Endothelial cell of umbilical vein (primary cell): ENCODE data around the gene ERBB3. TPM values are rescaled to one million over a fixed set of nuclear protein-coding genes. Genes with fewer than 3 reads are reported as not detected.

Experiments
- BruUV-seq: library from RNA; stranded (reverse); fragments of 400-500 nt; replicated peaks from 2 replicates; lab custom pipeline; 2021; lab: Mats Ljungman, UMichigan
- CTCF ChIA-PET: fragments of 300-600, 350-600 bp; sonication (Branson Sonifier 250); formaldehyde crosslinking; loops from one replicate; lab custom pipeline; 2021; ENCODE audit warnings: antibody characterized with exemption, inconsistent platforms; lab: Charles Lee
- POLR2A ChIA-PET: fragments of 300-600, 350-600 bp; sonication (Branson Sonifier 250); formaldehyde crosslinking; loops from one replicate; lab custom pipeline; 2021; ENCODE audit warnings: antibody characterized with exemption, inconsistent platforms; lab: Charles Lee
- DNase-seq: peaks from one replicate; pipeline ENCODE4 v3.0.0-alpha.2; 2011; ENCODE audit warnings: low read depth, low spot score
- FAIRE-seq: peaks from 2 replicates; lab custom pipeline; 2011; peaks lifted over from hg19 to GRCh38; lab: Jason Lieb, UNC
- H2AFZ ChIP-seq: 2 replicates; pipeline ENCODE4 v1.6.0; 2012; ENCODE audit warnings: low read depth, low read length, control low read depth, inconsistent platforms
- H3K27ac ChIP-seq: 2 replicates; pipeline ENCODE4 v1.5.1; 2011; ENCODE audit warnings: low read depth, mild to moderate bottlenecking, control low read depth, low read length, moderate library complexity; ENCODE audit not compliant: insufficient read depth
- H3K27me3 ChIP-seq, 2 experiments: 2 replicates each; pipeline versions ENCODE4 v1.6.0 to v1.6.1; 2011; ENCODE audit warnings: low read length in 2 of 2, mixed read lengths in 1 of 2; ENCODE audit not compliant: control insufficient read depth in 2 of 2, insufficient read depth in 2 of 2
- H3K36me3 ChIP-seq, 2 experiments: 2 replicates in 1 of 2; 3 replicates in 1 of 2; pipeline ENCODE4 v1.5.1; 2011; ENCODE audit warnings: low read length in 2 of 2, mild to moderate bottlenecking in 1 of 2, moderate library complexity in 1 of 2; ENCODE audit not compliant: control insufficient read depth in 2 of 2, insufficient read depth in 2 of 2; ENCODE audit errors: extremely low read depth in 1 of 2
- H3K4me1 ChIP-seq: 3 replicates; pipeline ENCODE4 v1.5.1; 2011; ENCODE audit warnings: mild to moderate bottlenecking, low read length; ENCODE audit not compliant: control insufficient read depth, insufficient read depth; ENCODE audit errors: extremely low read depth
- H3K4me2 ChIP-seq: 2 replicates; pipeline ENCODE4 v1.6.1; 2011; ENCODE audit warnings: low read length, control low read depth, mixed read lengths; ENCODE audit not compliant: insufficient read depth
- H3K4me3 ChIP-seq, 3 experiments: fragments of 200-600 bp in 1 of 3; sonication (generic), shearing (Covaris generic) in 1 of 3; replicated peaks in 1 of 3; 2 replicates each; pipeline ENCODE4 v1.5.1; 2011 to 2016; ENCODE audit warnings: control low read depth in 3 of 3, low read length in 3 of 3, mild to moderate bottlenecking in 2 of 3, inconsistent platforms in 1 of 3, low read depth in 1 of 3, moderate library complexity in 1 of 3; ENCODE audit not compliant: insufficient read depth in 1 of 3
- H3K79me2 ChIP-seq: 2 replicates; pipeline ENCODE4 v1.6.0; 2012; ENCODE audit warnings: low read length, inconsistent platforms; ENCODE audit not compliant: control insufficient read depth, insufficient read depth
- H3K9ac ChIP-seq: replicated peaks from 2 replicates; pipeline ENCODE3; 2011; ENCODE audit warnings: low read length, control low read depth; ENCODE audit not compliant: insufficient read depth; ENCODE audit errors: extremely low read depth
- H3K9me1 ChIP-seq: replicated peaks from 3 replicates; pipeline ENCODE4 v1.6.0; 2011; ENCODE audit warnings: mild to moderate bottlenecking, low read length; ENCODE audit not compliant: control insufficient read depth, insufficient read depth; ENCODE audit errors: extremely low read depth
- H3K9me3 ChIP-seq: replicated peaks from 2 replicates; pipeline ENCODE4 v1.5.1; 2012; ENCODE audit warnings: low read length, inconsistent platforms; ENCODE audit not compliant: control insufficient read depth, insufficient read depth
- H4K20me1 ChIP-seq: replicated peaks from 2 replicates; pipeline ENCODE3; 2011; ENCODE audit warnings: mild to moderate bottlenecking, low read length; ENCODE audit not compliant: control insufficient read depth, insufficient read depth; ENCODE audit errors: extremely low read depth
- EZH2 ChIP-seq: IDR thresholded peaks from 2 replicates; pipeline ENCODE4 v1.6.1; 2012; ENCODE audit warnings: borderline replicate concordance, low read depth, mild to moderate bottlenecking, moderate library complexity, low read length, inconsistent platforms; ENCODE audit not compliant: severe bottlenecking
- FOS ChIP-seq: IDR thresholded peaks from 2 replicates; pipeline ENCODE4 v1.6.1; 2011; ENCODE audit warnings: mild to moderate bottlenecking, low read length, moderate library complexity, borderline replicate concordance; ENCODE audit not compliant: insufficient read depth
- GATA2 ChIP-seq: IDR thresholded peaks from 2 replicates; pipeline ENCODE4 v1.7.0; 2011; ENCODE audit warnings: low read depth, mild to moderate bottlenecking, moderate library complexity, mixed read lengths, low read length; ENCODE audit not compliant: insufficient read length, insufficient read depth
- JUN ChIP-seq: IDR thresholded peaks from 2 replicates; pipeline ENCODE4 v1.6.1; 2011; ENCODE audit warnings: borderline replicate concordance, low read depth; ENCODE audit not compliant: insufficient read length, insufficient read depth
- MYC ChIP-seq: IDR thresholded peaks from one replicate; pipeline ENCODE4 v1.6.1; 2011; ENCODE audit warnings: mild to moderate bottlenecking, low read depth, low read length
- POLR2A ChIP-seq: IDR thresholded peaks from 2 replicates; pipeline ENCODE4 v1.6.1; 2012; ENCODE audit warnings: low read depth, mild to moderate bottlenecking, control low read depth, low read length
- POLR2AphosphoS5 ChIP-seq: IDR thresholded peaks from 2 replicates; pipeline ENCODE4 v1.6.1; 2012; ENCODE audit warnings: low read depth, mild to moderate bottlenecking, control low read depth, low read length, moderate library complexity; ENCODE audit not compliant: insufficient read depth
- dilution Hi-C: fragments of 300-500 bp; cut with MboI; formaldehyde crosslinking; loops from one replicate; pipeline ENCODE4 v1.15.0; 2019; ENCODE audit warnings: low sequenced_read_pairs; ENCODE audit not compliant: extremely low pct_ligation_motif_present
- intact Hi-C: fragments of 100-400 bp; cut with micrococcal nuclease; formaldehyde crosslinking; loops from one replicate; pipeline ENCODE4 v1.10.0; 2022
- polyA plus RNA-seq, 4 experiments: library from polyadenylated mRNA; depleted of rRNA in 3 of 4; stranded (reverse) in 3 of 4; unstranded in 1 of 4; fragments of >200 nt; gene quantifications; 2 replicates each; pipeline versions ENCODE4 v1.2.1 to v1.2.3, GENCODE V29; 2011 to 2012; ENCODE audit warnings: missing spikeins in 1 of 4
- total RNA-seq: library from RNA; stranded (reverse); gene quantifications from 2 replicates; pipeline ENCODE4 v1.2.3, GENCODE V29; 2021
- TF ChIP-seq, protein P1 (sequence below), 2 donors: IDR thresholded peaks; 1 replicate in 1 of 2; 2 replicates in 1 of 2; pipeline ENCODE4 v1.5.1; 2011; ENCODE audit warnings: low read length in 2 of 2, mild to moderate bottlenecking in 2 of 2, moderate library complexity in 2 of 2, control low read depth in 1 of 2, inconsistent platforms in 1 of 2, low read depth in 1 of 2; ENCODE audit not compliant: insufficient read depth in 1 of 2; ENCODE audit errors: extremely low read depth in 1 of 2
- TF ChIP-seq, protein P2 (sequence below): IDR thresholded peaks from 2 replicates; pipeline ENCODE4 v1.6.1; 2011; ENCODE audit not compliant: insufficient read depth, insufficient read length

The ERBB3 gene
- total and polyA plus RNA-seq, 2 donors (not counting 3 experiments of a cell fraction or from before 2014, with no cell fraction given): 0.11 to 1.5 TPM

DNA sequence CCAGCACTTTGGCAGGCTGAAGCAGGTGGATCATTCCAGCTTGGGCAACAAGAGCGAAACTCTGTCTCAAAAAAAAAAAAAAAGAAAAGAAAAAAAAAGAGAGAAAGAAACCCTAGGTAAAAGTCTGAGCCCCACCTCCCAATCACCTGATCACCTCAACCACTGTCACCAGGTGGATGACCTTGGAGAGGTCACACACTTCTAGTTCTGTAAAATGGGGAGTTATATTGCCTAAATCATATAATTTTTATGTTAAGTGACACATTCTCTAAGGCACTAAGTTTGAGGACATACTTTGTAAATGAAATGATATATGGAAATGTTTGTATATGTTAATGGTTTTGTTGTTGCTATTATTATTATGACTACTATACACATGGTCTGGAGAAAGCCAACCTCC is 1.5 kb upstream of the ERBB3 start:
- Histone ChIP-seq H3K4me3 (no peak overlapping the region), H3K36me3 (no peaks in the 10 kb centered on the region), H3K79me2 (no peaks in the 10 kb centered on the region), H4K20me1 (no peaks in the 10 kb centered on the region), H3K27me3 (peaks cover 2 to 4% of the 10 kb centered on the region in 2 experiments), H3K4me2 (peak overlapping the region; percentile 85), H3K9me1 (no peaks in the 10 kb centered on the region), H3K9ac (no peak overlapping the region), H3K27ac (no peak overlapping the region), H3K4me1 (peaks cover 8% of the 10 kb centered on the region), H2AFZ (peak overlapping the region; percentile 91), H3K9me3 (no peaks in the 10 kb centered on the region)
- dilution Hi-C loops (no loop called here), intact Hi-C loops (no loop called here)
- CTCF ChIA-PET: interaction anchor here (0.6 to 5.0 kb wide), 7 partner anchors 8 to 144 kb away, joined by 3 to 59 read pairs (median 4); partner anchors contain the start of genes PA2G4 and RNF41
- POLR2A ChIA-PET: no interaction called here
- TF ChIP-seq GATA2 (no peak), POLR2AphosphoS5 (no peak), EZH2 (no peak), JUN (no peak), FOS (no peak), POLR2A (no peak), MYC (no peak)
- TF ChIP-seq, protein P1, sequence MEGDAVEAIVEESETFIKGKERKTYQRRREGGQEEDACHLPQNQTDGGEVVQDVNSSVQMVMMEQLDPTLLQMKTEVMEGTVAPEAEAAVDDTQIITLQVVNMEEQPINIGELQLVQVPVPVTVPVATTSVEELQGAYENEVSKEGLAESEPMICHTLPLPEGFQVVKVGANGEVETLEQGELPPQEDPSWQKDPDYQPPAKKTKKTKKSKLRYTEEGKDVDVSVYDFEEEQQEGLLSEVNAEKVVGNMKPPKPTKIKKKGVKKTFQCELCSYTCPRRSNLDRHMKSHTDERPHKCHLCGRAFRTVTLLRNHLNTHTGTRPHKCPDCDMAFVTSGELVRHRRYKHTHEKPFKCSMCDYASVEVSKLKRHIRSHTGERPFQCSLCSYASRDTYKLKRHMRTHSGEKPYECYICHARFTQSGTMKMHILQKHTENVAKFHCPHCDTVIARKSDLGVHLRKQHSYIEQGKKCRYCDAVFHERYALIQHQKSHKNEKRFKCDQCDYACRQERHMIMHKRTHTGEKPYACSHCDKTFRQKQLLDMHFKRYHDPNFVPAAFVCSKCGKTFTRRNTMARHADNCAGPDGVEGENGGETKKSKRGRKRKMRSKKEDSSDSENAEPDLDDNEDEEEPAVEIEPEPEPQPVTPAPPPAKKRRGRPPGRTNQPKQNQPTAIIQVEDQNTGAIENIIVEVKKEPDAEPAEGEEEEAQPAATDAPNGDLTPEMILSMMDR (IDR thresholded peaks at IDR 0.05; ENCODE audit: extremely low read depth in 1 of 2, insufficient read depth in 1 of 2, low read depth in 1 of 2, low read length in 2 of 2): no peak
- TF ChIP-seq, protein P2, sequence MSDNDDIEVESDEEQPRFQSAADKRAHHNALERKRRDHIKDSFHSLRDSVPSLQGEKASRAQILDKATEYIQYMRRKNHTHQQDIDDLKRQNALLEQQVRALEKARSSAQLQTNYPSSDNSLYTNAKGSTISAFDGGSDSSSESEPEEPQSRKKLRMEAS: no peak
- no TSS peak for BruUV-seq
- no peak for FAIRE-seq
- no peak for DNase-seq
